ENCODE results near the gene FSTL5. TPM values are rescaled to one million over a fixed set of nuclear protein-coding genes. Genes with fewer than 3 reads are reported as not detected.
"Not testable (repeated sequence)": the region's sequence is repeated elsewhere in the genome, so short reads cannot be mapped to it uniquely, and the experiment has no call there.

The FSTL5 gene
- total RNA-seq, 1 donor from 2014 or later = not detected

DNA sequence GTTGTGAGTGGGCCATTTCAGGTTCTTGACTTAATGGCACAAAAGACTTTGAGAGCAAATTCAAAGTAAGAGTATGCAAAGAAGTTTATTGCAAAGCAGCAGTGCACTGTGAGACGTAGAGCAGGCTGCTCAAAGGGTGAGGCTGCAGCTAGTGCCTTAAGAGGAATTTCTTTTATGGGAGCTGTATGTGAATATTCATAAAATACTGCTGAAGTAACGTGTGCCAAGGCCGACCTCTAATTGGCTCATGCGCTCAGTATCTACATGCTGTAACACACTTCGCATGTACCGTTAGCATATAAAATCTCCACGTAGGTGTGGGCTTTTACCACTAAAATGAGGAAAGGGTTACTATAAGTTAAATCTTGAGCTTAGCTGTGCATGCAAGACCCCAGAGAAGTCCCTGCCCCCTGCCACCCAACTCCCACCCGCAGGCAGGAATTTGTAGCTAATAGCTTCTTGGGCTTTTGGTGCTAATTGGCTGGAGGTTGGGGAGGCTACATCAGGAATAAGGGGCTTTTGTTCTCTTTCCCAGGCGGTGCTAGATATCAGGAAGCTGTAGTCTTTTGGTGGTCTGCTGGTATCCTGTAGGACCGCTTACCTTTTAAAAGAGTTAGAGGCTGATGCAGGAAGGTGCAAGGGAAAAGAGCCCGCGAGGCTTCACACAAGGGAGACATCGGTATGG is 47.6 kb downstream of the FSTL5 start:
- H3K4me3 ChIP-seq (ENCODE audit: low read depth, low read length) = no peak overlapping the region
- H3K27me3 ChIP-seq (ENCODE audit: control insufficient read depth, insufficient read depth, low read length) = no peaks in the 10 kb centered on the region
- H3K36me3 ChIP-seq (ENCODE audit: control insufficient read depth, insufficient read depth, low read length) = no peaks in the 10 kb centered on the region
- no peak for DNase-seq (ENCODE audit: low read depth)
- FAIRE-seq = no peak
- TF ChIP-seq, protein P1, sequence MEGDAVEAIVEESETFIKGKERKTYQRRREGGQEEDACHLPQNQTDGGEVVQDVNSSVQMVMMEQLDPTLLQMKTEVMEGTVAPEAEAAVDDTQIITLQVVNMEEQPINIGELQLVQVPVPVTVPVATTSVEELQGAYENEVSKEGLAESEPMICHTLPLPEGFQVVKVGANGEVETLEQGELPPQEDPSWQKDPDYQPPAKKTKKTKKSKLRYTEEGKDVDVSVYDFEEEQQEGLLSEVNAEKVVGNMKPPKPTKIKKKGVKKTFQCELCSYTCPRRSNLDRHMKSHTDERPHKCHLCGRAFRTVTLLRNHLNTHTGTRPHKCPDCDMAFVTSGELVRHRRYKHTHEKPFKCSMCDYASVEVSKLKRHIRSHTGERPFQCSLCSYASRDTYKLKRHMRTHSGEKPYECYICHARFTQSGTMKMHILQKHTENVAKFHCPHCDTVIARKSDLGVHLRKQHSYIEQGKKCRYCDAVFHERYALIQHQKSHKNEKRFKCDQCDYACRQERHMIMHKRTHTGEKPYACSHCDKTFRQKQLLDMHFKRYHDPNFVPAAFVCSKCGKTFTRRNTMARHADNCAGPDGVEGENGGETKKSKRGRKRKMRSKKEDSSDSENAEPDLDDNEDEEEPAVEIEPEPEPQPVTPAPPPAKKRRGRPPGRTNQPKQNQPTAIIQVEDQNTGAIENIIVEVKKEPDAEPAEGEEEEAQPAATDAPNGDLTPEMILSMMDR (IDR thresholded peaks at IDR 0.05; ENCODE audit: insufficient read depth, low read length, severe bottlenecking) = no peak

GRCh38 chr4:162115333-162115732 is 48.5 kb downstream of the FSTL5 start:
- DNase-seq (ENCODE audit: low read depth) = no peak
- no peak overlapping the region for H3K4me3 ChIP-seq (ENCODE audit: low read depth, low read length)
- no peaks in the 10 kb centered on the region for H3K36me3 ChIP-seq (ENCODE audit: control insufficient read depth, insufficient read depth, low read length)
- TF ChIP-seq, protein P1 (IDR thresholded peaks at IDR 0.05; ENCODE audit: insufficient read depth, low read length, severe bottlenecking) = no peak
- no peaks in the 10 kb centered on the region for H3K27me3 ChIP-seq (ENCODE audit: control insufficient read depth, insufficient read depth, low read length)
- no peak for FAIRE-seq

- Histone ChIP-seq H3K27me3 (ENCODE audit: control insufficient read depth, insufficient read depth, low read length) (no peaks in the 10 kb centered on the region), H3K36me3 (ENCODE audit: control insufficient read depth, insufficient read depth, low read length) (no peaks in the 10 kb centered on the region), H3K4me3 (ENCODE audit: low read depth, low read length) (no peak overlapping the region)
- TF ChIP-seq, protein P1 (IDR thresholded peaks at IDR 0.05; ENCODE audit: insufficient read depth, low read length, severe bottlenecking) = no peak
- no peak for FAIRE-seq
- DNase-seq (ENCODE audit: low read depth) = no peak
Measured at GRCh38 chr4:162111078-162111477, 52.7 kb downstream of the FSTL5 start.

- DNase-seq (ENCODE audit: low read depth) = no peak
- H3K36me3 ChIP-seq (ENCODE audit: control insufficient read depth, insufficient read depth, low read length) = no peaks in the 10 kb centered on the region
- H3K4me3 ChIP-seq (ENCODE audit: low read depth, low read length) = no peak overlapping the region
- no peaks in the 10 kb centered on the region for H3K27me3 ChIP-seq (ENCODE audit: control insufficient read depth, insufficient read depth, low read length)
- TF ChIP-seq, protein P1 (IDR thresholded peaks at IDR 0.05; ENCODE audit: insufficient read depth, low read length, severe bottlenecking) = no peak
- no peak for FAIRE-seq
Measured at GRCh38 chr4:162104459-162105124, 59.2 kb downstream of the FSTL5 start.

- H3K4me3 ChIP-seq (ENCODE audit: low read depth, low read length); FAIRE-seq; DNase-seq (ENCODE audit: low read depth); H3K27me3 ChIP-seq (ENCODE audit: control insufficient read depth, insufficient read depth, low read length); H3K36me3 ChIP-seq (ENCODE audit: control insufficient read depth, insufficient read depth, low read length): not testable (repeated sequence)
Measured at GRCh38 chr4:162103908-162104307, 59.9 kb downstream of the FSTL5 start.

DNA sequence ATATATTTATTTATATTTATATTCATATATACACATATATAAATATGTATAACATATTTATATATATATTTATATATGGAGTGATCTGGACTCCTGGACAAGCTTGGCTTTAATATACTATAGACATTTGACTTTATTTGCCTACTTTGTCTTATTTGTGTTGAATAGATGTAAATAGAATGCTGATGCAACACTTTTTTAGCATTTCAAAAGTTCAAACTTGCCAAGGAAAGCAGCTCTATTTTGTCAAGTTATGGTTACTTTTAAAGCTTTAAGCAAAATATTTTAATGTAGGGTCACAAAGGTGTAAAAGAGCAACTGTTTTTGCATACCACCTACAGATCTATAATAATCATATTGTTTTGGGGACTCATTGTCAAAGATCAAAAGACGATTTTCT is 61.1 kb downstream of the FSTL5 start:
- TF ChIP-seq, protein P1 (IDR thresholded peaks at IDR 0.05; ENCODE audit: insufficient read depth, low read length, severe bottlenecking) = no peak
- DNase-seq (ENCODE audit: low read depth) (no peak), FAIRE-seq (no peak)
- H3K36me3 ChIP-seq (ENCODE audit: control insufficient read depth, insufficient read depth, low read length) = no peaks in the 10 kb centered on the region
- no peak overlapping the region for H3K4me3 ChIP-seq (ENCODE audit: low read depth, low read length)
- H3K27me3 ChIP-seq (ENCODE audit: control insufficient read depth, insufficient read depth, low read length) = no peaks in the 10 kb centered on the region

Measured in bronchial epithelial cell (primary cell).